Endothelial cell of umbilical vein (primary cell): ENCODE data around the gene FXYD7. TPM values are rescaled to one million over a fixed set of nuclear protein-coding genes. Genes with fewer than 3 reads are reported as not detected.

Source experiments
- BruUV-seq: library from RNA; stranded (reverse); fragments of 400-500 nt; replicated peaks from 2 replicates; lab custom pipeline; 2021; lab: Mats Ljungman, UMichigan
- CTCF ChIA-PET: fragments of 300-600, 350-600 bp; sonication (Branson Sonifier 250); formaldehyde crosslinking; loops from one replicate; lab custom pipeline; 2021; ENCODE audit warnings: antibody characterized with exemption, inconsistent platforms; lab: Charles Lee
- POLR2A ChIA-PET: fragments of 300-600, 350-600 bp; sonication (Branson Sonifier 250); formaldehyde crosslinking; loops from one replicate; lab custom pipeline; 2021; ENCODE audit warnings: antibody characterized with exemption, inconsistent platforms; lab: Charles Lee
- DNase-seq: peaks from one replicate; pipeline ENCODE4 v3.0.0-alpha.2; 2011; ENCODE audit warnings: low read depth, low spot score
- FAIRE-seq: peaks from 2 replicates; lab custom pipeline; 2011; peaks lifted over from hg19 to GRCh38; lab: Jason Lieb, UNC
- H2AFZ ChIP-seq: 2 replicates; pipeline ENCODE4 v1.6.0; 2012; ENCODE audit warnings: low read depth, low read length, control low read depth, inconsistent platforms
- H3K27ac ChIP-seq: 2 replicates; pipeline ENCODE4 v1.5.1; 2011; ENCODE audit warnings: low read depth, mild to moderate bottlenecking, control low read depth, low read length, moderate library complexity; ENCODE audit not compliant: insufficient read depth
- H3K27me3 ChIP-seq, 2 experiments: 2 replicates each; pipeline versions ENCODE4 v1.6.0 to v1.6.1; 2011; ENCODE audit warnings: low read length in 2 of 2, mixed read lengths in 1 of 2; ENCODE audit not compliant: control insufficient read depth in 2 of 2, insufficient read depth in 2 of 2
- H3K36me3 ChIP-seq, 2 experiments: 2 replicates in 1 of 2; 3 replicates in 1 of 2; pipeline ENCODE4 v1.5.1; 2011; ENCODE audit warnings: low read length in 2 of 2, mild to moderate bottlenecking in 1 of 2, moderate library complexity in 1 of 2; ENCODE audit not compliant: control insufficient read depth in 2 of 2, insufficient read depth in 2 of 2; ENCODE audit errors: extremely low read depth in 1 of 2
- H3K4me1 ChIP-seq: 3 replicates; pipeline ENCODE4 v1.5.1; 2011; ENCODE audit warnings: mild to moderate bottlenecking, low read length; ENCODE audit not compliant: control insufficient read depth, insufficient read depth; ENCODE audit errors: extremely low read depth
- H3K4me2 ChIP-seq: 2 replicates; pipeline ENCODE4 v1.6.1; 2011; ENCODE audit warnings: low read length, control low read depth, mixed read lengths; ENCODE audit not compliant: insufficient read depth
- H3K4me3 ChIP-seq, 3 experiments: fragments of 200-600 bp in 1 of 3; sonication (generic), shearing (Covaris generic) in 1 of 3; replicated peaks in 1 of 3; 2 replicates each; pipeline ENCODE4 v1.5.1; 2011 to 2016; ENCODE audit warnings: control low read depth in 3 of 3, low read length in 3 of 3, mild to moderate bottlenecking in 2 of 3, inconsistent platforms in 1 of 3, low read depth in 1 of 3, moderate library complexity in 1 of 3; ENCODE audit not compliant: insufficient read depth in 1 of 3
- H3K79me2 ChIP-seq: 2 replicates; pipeline ENCODE4 v1.6.0; 2012; ENCODE audit warnings: low read length, inconsistent platforms; ENCODE audit not compliant: control insufficient read depth, insufficient read depth
- H3K9ac ChIP-seq: replicated peaks from 2 replicates; pipeline ENCODE3; 2011; ENCODE audit warnings: low read length, control low read depth; ENCODE audit not compliant: insufficient read depth; ENCODE audit errors: extremely low read depth
- H3K9me1 ChIP-seq: replicated peaks from 3 replicates; pipeline ENCODE4 v1.6.0; 2011; ENCODE audit warnings: mild to moderate bottlenecking, low read length; ENCODE audit not compliant: control insufficient read depth, insufficient read depth; ENCODE audit errors: extremely low read depth
- H3K9me3 ChIP-seq: replicated peaks from 2 replicates; pipeline ENCODE4 v1.5.1; 2012; ENCODE audit warnings: low read length, inconsistent platforms; ENCODE audit not compliant: control insufficient read depth, insufficient read depth
- H4K20me1 ChIP-seq: replicated peaks from 2 replicates; pipeline ENCODE3; 2011; ENCODE audit warnings: mild to moderate bottlenecking, low read length; ENCODE audit not compliant: control insufficient read depth, insufficient read depth; ENCODE audit errors: extremely low read depth
- EZH2 ChIP-seq: IDR thresholded peaks from 2 replicates; pipeline ENCODE4 v1.6.1; 2012; ENCODE audit warnings: borderline replicate concordance, low read depth, mild to moderate bottlenecking, moderate library complexity, low read length, inconsistent platforms; ENCODE audit not compliant: severe bottlenecking
- FOS ChIP-seq: IDR thresholded peaks from 2 replicates; pipeline ENCODE4 v1.6.1; 2011; ENCODE audit warnings: mild to moderate bottlenecking, low read length, moderate library complexity, borderline replicate concordance; ENCODE audit not compliant: insufficient read depth
- GATA2 ChIP-seq: IDR thresholded peaks from 2 replicates; pipeline ENCODE4 v1.7.0; 2011; ENCODE audit warnings: low read depth, mild to moderate bottlenecking, moderate library complexity, mixed read lengths, low read length; ENCODE audit not compliant: insufficient read length, insufficient read depth
- JUN ChIP-seq: IDR thresholded peaks from 2 replicates; pipeline ENCODE4 v1.6.1; 2011; ENCODE audit warnings: borderline replicate concordance, low read depth; ENCODE audit not compliant: insufficient read length, insufficient read depth
- MAX ChIP-seq: IDR thresholded peaks from 2 replicates; pipeline ENCODE4 v1.6.1; 2011; ENCODE audit not compliant: insufficient read depth, insufficient read length
- MYC ChIP-seq: IDR thresholded peaks from one replicate; pipeline ENCODE4 v1.6.1; 2011; ENCODE audit warnings: mild to moderate bottlenecking, low read depth, low read length
- POLR2A ChIP-seq: IDR thresholded peaks from 2 replicates; pipeline ENCODE4 v1.6.1; 2012; ENCODE audit warnings: low read depth, mild to moderate bottlenecking, control low read depth, low read length
- POLR2AphosphoS5 ChIP-seq: IDR thresholded peaks from 2 replicates; pipeline ENCODE4 v1.6.1; 2012; ENCODE audit warnings: low read depth, mild to moderate bottlenecking, control low read depth, low read length, moderate library complexity; ENCODE audit not compliant: insufficient read depth
- dilution Hi-C: fragments of 300-500 bp; cut with MboI; formaldehyde crosslinking; loops from one replicate; pipeline ENCODE4 v1.15.0; 2019; ENCODE audit warnings: low sequenced_read_pairs; ENCODE audit not compliant: extremely low pct_ligation_motif_present
- intact Hi-C: fragments of 100-400 bp; cut with micrococcal nuclease; formaldehyde crosslinking; loops from one replicate; pipeline ENCODE4 v1.10.0; 2022
- polyA plus RNA-seq, 4 experiments: library from polyadenylated mRNA; depleted of rRNA in 3 of 4; stranded (reverse) in 3 of 4; unstranded in 1 of 4; fragments of >200 nt; gene quantifications; 2 replicates each; pipeline versions ENCODE4 v1.2.1 to v1.2.3, GENCODE V29; 2011 to 2012; ENCODE audit warnings: missing spikeins in 1 of 4
- total RNA-seq: library from RNA; stranded (reverse); gene quantifications from 2 replicates; pipeline ENCODE4 v1.2.3, GENCODE V29; 2021
- TF ChIP-seq, protein P1 (sequence below), 2 donors: IDR thresholded peaks; 1 replicate in 1 of 2; 2 replicates in 1 of 2; pipeline ENCODE4 v1.5.1; 2011; ENCODE audit warnings: low read length in 2 of 2, mild to moderate bottlenecking in 2 of 2, moderate library complexity in 2 of 2, control low read depth in 1 of 2, inconsistent platforms in 1 of 2, low read depth in 1 of 2; ENCODE audit not compliant: insufficient read depth in 1 of 2; ENCODE audit errors: extremely low read depth in 1 of 2

FXYD7 gene
- total and polyA plus RNA-seq, 2 donors (not counting 3 experiments of a cell fraction or from before 2014, with no cell fraction given): not detected

- no peak for TF ChIP-seq POLR2A
- TF ChIP-seq MYC: no peak
- TF ChIP-seq, protein P1, sequence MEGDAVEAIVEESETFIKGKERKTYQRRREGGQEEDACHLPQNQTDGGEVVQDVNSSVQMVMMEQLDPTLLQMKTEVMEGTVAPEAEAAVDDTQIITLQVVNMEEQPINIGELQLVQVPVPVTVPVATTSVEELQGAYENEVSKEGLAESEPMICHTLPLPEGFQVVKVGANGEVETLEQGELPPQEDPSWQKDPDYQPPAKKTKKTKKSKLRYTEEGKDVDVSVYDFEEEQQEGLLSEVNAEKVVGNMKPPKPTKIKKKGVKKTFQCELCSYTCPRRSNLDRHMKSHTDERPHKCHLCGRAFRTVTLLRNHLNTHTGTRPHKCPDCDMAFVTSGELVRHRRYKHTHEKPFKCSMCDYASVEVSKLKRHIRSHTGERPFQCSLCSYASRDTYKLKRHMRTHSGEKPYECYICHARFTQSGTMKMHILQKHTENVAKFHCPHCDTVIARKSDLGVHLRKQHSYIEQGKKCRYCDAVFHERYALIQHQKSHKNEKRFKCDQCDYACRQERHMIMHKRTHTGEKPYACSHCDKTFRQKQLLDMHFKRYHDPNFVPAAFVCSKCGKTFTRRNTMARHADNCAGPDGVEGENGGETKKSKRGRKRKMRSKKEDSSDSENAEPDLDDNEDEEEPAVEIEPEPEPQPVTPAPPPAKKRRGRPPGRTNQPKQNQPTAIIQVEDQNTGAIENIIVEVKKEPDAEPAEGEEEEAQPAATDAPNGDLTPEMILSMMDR (IDR thresholded peaks at IDR 0.05; ENCODE audit: extremely low read depth in 1 of 2, insufficient read depth in 1 of 2, low read depth in 1 of 2, low read length in 2 of 2): no peak
- no peak for TF ChIP-seq MAX
- no peak for TF ChIP-seq FOS
- no peak for TF ChIP-seq POLR2AphosphoS5
- TF ChIP-seq EZH2: no peak
- no peak for TF ChIP-seq GATA2
- no peak for TF ChIP-seq JUN
- Histone ChIP-seq H3K9me3 (no peaks in the 10 kb centered on the region), H3K4me2 (no peak overlapping the region), H3K79me2 (no peaks in the 10 kb centered on the region), H2AFZ (no peak overlapping the region), H3K27ac (no peak overlapping the region), H3K4me3 (no peak overlapping the region), H3K4me1 (no peaks in the 10 kb centered on the region), H3K27me3 (peaks cover 1 to 2% of the 10 kb centered on the region in 2 experiments), H3K36me3 (no peaks in the 10 kb centered on the region), H3K9ac (no peak overlapping the region), H4K20me1 (no peaks in the 10 kb centered on the region), H3K9me1 (no peaks in the 10 kb centered on the region)
- ChIA-PET CTCF (no interaction called here), POLR2A (no interaction called here)
- intact Hi-C loops: no loop called here
- FAIRE-seq (no peak), DNase-seq (no peak)
- dilution Hi-C loops: no loop called here
- BruUV-seq: no TSS peak
These were observed 49.0 kb upstream of the FXYD7 start for GRCh38 chr19:35093941-35094647.
